IPS-18a (cell line): Measurements from ENCODE around the gene PTPRN2.
"Not testable (repeated sequence)": the region's sequence is repeated elsewhere in the genome, so short reads cannot be mapped to it uniquely, and the experiment has no call there.

Experiments
- H3K27ac ChIP-seq: one replicate; pipeline ENCODE4 v1.5.1; 2013; ENCODE audit warnings: low read length
- H3K27me3 ChIP-seq: one replicate; pipeline ENCODE4 v1.6.1; 2013; ENCODE audit warnings: mild to moderate bottlenecking, low read length; ENCODE audit not compliant: control insufficient read depth, insufficient read depth
- H3K36me3 ChIP-seq: one replicate; pipeline ENCODE4 v1.6.1; 2013; ENCODE audit warnings: low read depth, low read length; ENCODE audit not compliant: control insufficient read depth
- H3K4me1 ChIP-seq: one replicate; pipeline ENCODE4 v1.6.1; 2013; ENCODE audit warnings: low read depth, low read length; ENCODE audit not compliant: control insufficient read depth
- H3K4me3 ChIP-seq: one replicate; pipeline ENCODE4 v1.5.1; 2013; ENCODE audit warnings: low read length
- H3K9ac ChIP-seq: one replicate; pipeline ENCODE4 v1.6.1; 2013; ENCODE audit warnings: mild to moderate bottlenecking, low read length, moderate library complexity
- H3K9me3 ChIP-seq: one replicate; pipeline ENCODE4 v1.6.1; 2013; ENCODE audit warnings: low read depth, low read length; ENCODE audit not compliant: control insufficient read depth

The PTPRN2 gene

GRCh38 chr7:157926521-157927150, 661.0 kb downstream of the PTPRN2 start:
- Histone ChIP-seq H3K9ac (no peak overlapping the region), H3K36me3 (no peaks in the 10 kb centered on the region), H3K4me3 (no peak overlapping the region), H3K9me3 (no peaks in the 10 kb centered on the region), H3K27ac (no peak overlapping the region), H3K4me1 (peaks cover 6% of the 10 kb centered on the region), H3K27me3 (no peaks in the 10 kb centered on the region)

- H3K9me3 ChIP-seq: no peaks in the 10 kb centered on the region
- peaks cover under 1% of the 10 kb centered on the region for H3K4me1 ChIP-seq
- no peaks in the 10 kb centered on the region for H3K36me3 ChIP-seq
- H3K9ac ChIP-seq: no peak overlapping the region
- no peak overlapping the region for H3K4me3 ChIP-seq
- H3K27me3 ChIP-seq: no peaks in the 10 kb centered on the region
- no peak overlapping the region for H3K27ac ChIP-seq
These were observed 661.5 kb downstream of the PTPRN2 start for GRCh38 chr7:157926107-157926506.

- H3K9me3 ChIP-seq: no peaks in the 10 kb centered on the region
- H3K4me3 ChIP-seq: no peak overlapping the region
- H3K27me3 ChIP-seq: no peaks in the 10 kb centered on the region
- H3K9ac ChIP-seq: no peak overlapping the region
- H3K27ac ChIP-seq: no peak overlapping the region
- H3K4me1 ChIP-seq: no peaks in the 10 kb centered on the region
- no peaks in the 10 kb centered on the region for H3K36me3 ChIP-seq
These were observed 662.2 kb downstream of the PTPRN2 start for GRCh38 chr7:157925383-157925875.

- Histone ChIP-seq H3K27ac (no peak overlapping the region), H3K4me3 (no peak overlapping the region), H3K9ac (no peak overlapping the region), H3K36me3 (no peaks in the 10 kb centered on the region), H3K9me3 (no peaks in the 10 kb centered on the region), H3K4me1 (no peaks in the 10 kb centered on the region), H3K27me3 (no peaks in the 10 kb centered on the region)
These were observed 663.6 kb downstream of the PTPRN2 start for GRCh38 chr7:157923903-157924630.

- Histone ChIP-seq H3K27ac (no peak overlapping the region), H3K27me3 (no peaks in the 10 kb centered on the region), H3K4me1 (no peaks in the 10 kb centered on the region), H3K9me3 (no peaks in the 10 kb centered on the region), H3K9ac (no peak overlapping the region), H3K4me3 (no peak overlapping the region), H3K36me3 (no peaks in the 10 kb centered on the region)
These were observed 665.0 kb downstream of the PTPRN2 start for GRCh38 chr7:157922576-157922975.

- Histone ChIP-seq H3K36me3 (no peaks in the 10 kb centered on the region), H3K27me3 (no peaks in the 10 kb centered on the region), H3K9ac (no peak overlapping the region), H3K9me3 (peaks cover 6% of the 10 kb centered on the region), H3K27ac (no peak overlapping the region), H3K4me3 (no peak overlapping the region), H3K4me1 (no peaks in the 10 kb centered on the region)
These were observed 669.1 kb downstream of the PTPRN2 start for GRCh38 chr7:157918326-157919080.

DNA sequence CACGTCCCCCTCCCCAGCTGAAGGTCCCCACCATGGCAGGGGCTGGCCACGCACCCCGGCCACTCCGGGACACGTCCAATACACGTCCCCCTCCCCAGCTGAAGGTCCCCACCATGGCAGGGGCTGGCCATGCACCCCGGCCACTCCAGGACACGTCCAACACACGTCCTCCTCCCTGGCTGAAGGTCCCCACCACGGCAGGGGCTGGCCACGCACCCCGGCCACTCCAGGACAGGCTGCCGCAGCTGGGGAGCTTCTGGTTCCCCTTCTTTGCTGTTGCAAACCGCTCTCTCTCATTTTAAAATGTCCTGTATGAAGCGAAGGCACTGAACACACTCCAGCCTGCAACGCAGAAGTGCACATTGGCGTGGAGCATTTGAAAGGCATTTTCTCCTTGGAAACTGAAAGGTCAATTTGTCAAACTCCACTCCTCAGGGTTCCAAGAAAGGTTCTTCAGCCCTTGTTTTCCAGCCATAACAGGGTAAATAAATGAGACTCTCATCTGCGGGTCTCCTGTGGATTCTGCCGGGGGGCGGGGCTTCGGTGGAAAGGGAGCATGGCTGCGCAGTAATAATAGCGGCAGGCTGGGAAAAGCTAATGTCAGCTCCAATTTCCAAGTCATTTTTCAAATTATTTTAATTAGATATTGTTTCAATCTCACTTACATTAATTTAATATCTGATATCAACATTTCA, 670.5 kb downstream of the PTPRN2 start:
- H3K4me3 ChIP-seq: no peak overlapping the region
- peaks cover 6% of the 10 kb centered on the region for H3K9me3 ChIP-seq
- H3K36me3 ChIP-seq: no peaks in the 10 kb centered on the region
- no peaks in the 10 kb centered on the region for H3K27me3 ChIP-seq
- H3K27ac ChIP-seq: no peak overlapping the region
- H3K4me1 ChIP-seq: no peaks in the 10 kb centered on the region
- no peak overlapping the region for H3K9ac ChIP-seq

- Histone ChIP-seq H3K4me3 (no peak overlapping the region), H3K4me1 (peaks cover 10% of the 10 kb centered on the region), H3K27ac (no peak overlapping the region), H3K9me3 (peaks cover 6% of the 10 kb centered on the region), H3K27me3 (no peaks in the 10 kb centered on the region), H3K36me3 (no peaks in the 10 kb centered on the region), H3K9ac (no peak overlapping the region)
These were observed 677.2 kb downstream of the PTPRN2 start for GRCh38 chr7:157910446-157910845.

- not testable (repeated sequence) for H3K27ac ChIP-seq, H3K27me3 ChIP-seq, H3K9me3 ChIP-seq, H3K9ac ChIP-seq, H3K36me3 ChIP-seq, H3K4me3 ChIP-seq
- H3K4me1 ChIP-seq: peaks cover 14% of the 10 kb centered on the region
These were observed 677.6 kb downstream of the PTPRN2 start for GRCh38 chr7:157910045-157910444.

DNA sequence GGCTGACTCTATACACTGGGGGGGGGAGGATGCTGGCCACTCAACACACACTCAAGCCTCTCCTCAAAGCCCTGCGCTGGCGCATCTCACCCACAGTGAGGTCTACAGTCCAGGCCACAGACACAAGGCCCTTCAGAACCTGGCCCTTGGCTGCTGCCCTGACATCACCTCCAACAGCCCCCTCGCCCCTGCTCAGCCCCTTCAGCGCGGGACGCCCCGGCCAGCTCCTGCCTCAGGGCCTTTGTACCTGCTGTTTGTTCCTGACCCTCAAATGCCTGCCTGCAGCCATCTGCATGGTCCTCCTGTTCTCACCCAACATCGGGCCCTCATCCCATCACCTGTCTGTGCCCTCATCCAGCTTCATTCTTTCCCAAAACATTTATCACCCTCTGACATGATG, 678.3 kb downstream of the PTPRN2 start:
- Histone ChIP-seq H3K9ac (no peak overlapping the region), H3K4me3 (no peak overlapping the region), H3K27me3 (no peaks in the 10 kb centered on the region), H3K36me3 (no peaks in the 10 kb centered on the region), H3K9me3 (peaks cover 3% of the 10 kb centered on the region), H3K27ac (no peak overlapping the region), H3K4me1 (peaks cover 17% of the 10 kb centered on the region)
